Thyroid gland (tissue), 4 donors: ENCODE data around the gene ICE2.

Experiments
- CTCF ChIP-seq, 6 experiments: fragments of 200-600 bp in 3 of 6; fragments of 450-650 bp in 3 of 6; sonication (generic) in 3 of 6; IDR thresholded peaks; one replicate each; pipeline ENCODE4 v1.5.1; 2016 to 2019; ENCODE audit warnings: antibody characterized with exemption in 6 of 6, mild to moderate bottlenecking in 2 of 6, inconsistent platforms in 1 of 6, moderate library complexity in 1 of 6
- POLR2A ChIP-seq, 2 donors: fragments of 450-650 bp; IDR thresholded peaks; one replicate each; pipeline ENCODE4 v1.6.1; 2017; ENCODE audit warnings: antibody characterized with exemption in 2 of 2, mild to moderate bottlenecking in 2 of 2, moderate library complexity in 1 of 2

- TF ChIP-seq POLR2A (IDR thresholded peaks at IDR 0.05) (no peak), CTCF (IDR thresholded peaks at IDR 0.05) (no peak)
These were observed 109.2 kb downstream of the ICE2 start for GRCh38 chr15:60369696-60370095.
